GM19455 (cell line): Measurements from ENCODE around the gene PRKCE.
"Not testable (repeated sequence)": the region's sequence is repeated elsewhere in the genome, so short reads cannot be mapped to it uniquely, and the experiment has no call there.

Experiments
- ATAC-seq: cut with Tn5 transposase; IDR thresholded peaks from one replicate; pipeline ENCODE4 v1.9.1; 2021; ENCODE audit not compliant: unreplicated experiment

The PRKCE gene

GRCh38 chr2:46197672-46198071, 546.2 kb downstream of the PRKCE start:
- no peak for ATAC-seq

GRCh38 chr2:46198164-46198883, 546.8 kb downstream of the PRKCE start:
- ATAC-seq: no peak

GRCh38 chr2:46198966-46199365, 547.5 kb downstream of the PRKCE start:
- no peak for ATAC-seq

DNA sequence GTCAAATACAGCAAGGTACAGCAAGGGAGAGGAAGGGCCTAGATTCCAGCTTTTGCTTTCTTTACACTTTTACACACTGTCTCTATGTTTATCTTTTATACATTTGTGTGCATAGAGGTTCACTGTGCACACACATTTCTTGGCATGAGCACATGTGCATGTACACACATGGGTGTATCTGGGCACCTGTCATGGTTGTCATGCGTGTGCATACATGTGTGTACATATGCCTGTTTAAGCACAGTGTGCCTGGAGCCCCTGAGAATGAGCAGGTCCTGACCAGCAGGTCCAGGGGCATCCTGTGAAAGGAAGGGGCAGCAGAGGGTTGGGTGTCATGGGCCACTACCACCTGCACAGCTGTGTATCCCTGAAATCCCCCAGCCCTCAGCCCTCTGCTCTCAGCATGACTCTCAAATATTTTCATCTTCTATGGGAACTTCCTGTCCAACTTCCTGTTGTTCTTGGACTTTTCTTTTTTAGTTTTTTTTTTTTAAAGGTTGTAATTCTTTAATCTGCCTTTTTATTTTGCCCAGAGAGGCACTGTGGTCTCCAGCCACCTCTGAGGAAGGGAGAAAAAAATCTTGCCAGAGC, 548.7 kb downstream of the PRKCE start:
- ATAC-seq: no peak

DNA sequence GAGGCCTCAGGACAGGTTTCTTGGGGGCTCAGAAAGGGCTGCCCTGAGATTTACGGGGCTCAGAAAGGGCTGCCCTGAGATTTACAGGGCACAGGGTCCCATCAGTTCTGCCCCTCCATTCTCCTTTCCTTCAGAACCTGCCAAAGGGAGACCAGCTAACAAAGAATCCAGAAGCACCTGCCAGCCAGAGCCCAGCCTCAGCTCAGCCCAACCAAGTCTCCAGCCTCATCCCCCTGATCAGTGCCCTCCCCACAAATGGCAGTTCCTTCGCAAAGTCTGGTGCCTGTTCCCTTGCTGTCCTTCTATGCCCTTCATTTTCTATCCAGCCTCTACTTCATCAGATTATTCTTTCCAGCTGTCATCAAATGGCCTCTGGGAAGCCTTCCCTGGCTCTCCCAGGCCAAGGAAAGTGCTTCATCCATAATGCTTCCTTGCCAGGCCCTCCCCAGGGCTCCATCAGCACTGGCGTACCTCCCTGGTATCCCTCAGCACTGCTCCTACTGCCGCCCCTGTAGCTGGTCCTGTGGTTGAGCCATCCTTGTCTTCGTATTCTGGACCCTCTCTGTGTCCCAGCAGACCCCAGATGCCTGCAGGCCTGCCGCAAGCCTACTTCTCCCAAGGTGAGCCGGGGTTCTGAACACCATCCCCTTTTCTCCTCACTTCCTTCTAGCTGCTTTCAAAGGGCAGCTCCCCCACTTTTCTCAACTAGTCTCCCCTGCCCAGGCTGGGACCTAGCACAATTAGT, 549.6 kb downstream of the PRKCE start:
- ATAC-seq: no peak

DNA sequence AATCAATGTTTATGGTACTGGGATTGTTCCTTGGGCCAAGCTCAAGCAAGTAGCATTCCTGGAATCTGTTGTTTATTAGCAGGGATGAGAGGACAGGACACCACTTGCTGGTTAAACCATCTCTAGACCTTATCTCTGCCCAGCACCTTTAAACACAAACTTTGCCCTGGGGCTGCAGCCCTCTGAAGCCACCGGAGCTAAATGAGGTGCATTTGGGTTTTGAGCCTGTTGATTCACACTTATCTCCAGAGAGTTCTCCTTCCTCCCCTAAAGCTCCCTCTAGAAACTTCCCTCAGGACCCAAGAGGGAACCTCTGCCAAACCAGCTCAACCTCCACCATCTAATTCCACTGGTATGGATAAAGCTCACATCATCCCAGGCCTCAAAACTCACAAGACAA, 551.0 kb downstream of the PRKCE start:
- ATAC-seq: no peak

GRCh38 chr2:46202987-46203386, 551.5 kb downstream of the PRKCE start:
- ATAC-seq: no peak

GRCh38 chr2:46203636-46204035, 552.2 kb downstream of the PRKCE start:
- ATAC-seq: not testable (repeated sequence)

DNA sequence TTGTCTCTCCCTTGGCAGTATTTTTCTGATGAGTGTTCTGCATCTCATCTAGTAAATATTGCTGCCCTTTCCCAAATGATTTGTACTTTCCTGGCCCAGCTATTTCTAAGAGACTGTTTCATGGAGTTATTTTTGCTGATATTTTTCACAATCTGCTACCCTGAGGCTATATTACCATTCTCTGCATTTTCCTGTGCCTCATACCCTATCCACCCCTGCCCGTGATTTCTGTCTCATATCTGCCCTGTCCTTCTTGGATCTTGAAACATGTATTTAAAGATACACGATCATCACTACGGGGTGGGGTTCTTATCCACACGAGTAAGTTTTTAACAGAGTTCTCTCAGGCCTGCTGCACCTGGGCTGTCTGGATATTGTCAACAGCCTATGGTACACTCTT, 556.1 kb downstream of the PRKCE start:
- ATAC-seq: no peak

DNA sequence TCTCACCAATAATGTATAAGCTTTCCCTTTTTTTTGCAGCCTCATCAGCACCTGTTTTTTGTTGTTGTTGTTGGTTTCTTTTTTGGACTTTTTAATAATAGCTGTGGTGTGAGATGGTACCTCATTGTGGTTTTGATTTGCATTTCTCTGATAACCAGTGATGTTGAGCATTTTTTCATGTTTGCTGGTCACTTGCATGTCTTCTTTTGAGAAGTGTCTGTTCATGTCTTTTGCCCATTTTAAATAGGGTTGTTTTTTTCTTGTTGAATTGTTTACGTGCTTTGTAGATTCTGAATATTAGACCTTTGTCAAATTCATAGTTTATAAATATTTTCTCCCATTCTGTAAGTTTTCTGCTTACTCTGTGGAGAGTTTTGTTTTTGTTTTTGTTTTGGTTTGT, 557.3 kb downstream of the PRKCE start:
- no peak for ATAC-seq

GRCh38 chr2:46210063-46210462, 558.6 kb downstream of the PRKCE start:
- ATAC-seq: no peak

- ATAC-seq: no peak
These were observed 560.0 kb downstream of the PRKCE start for GRCh38 chr2:46211461-46211860.

DNA sequence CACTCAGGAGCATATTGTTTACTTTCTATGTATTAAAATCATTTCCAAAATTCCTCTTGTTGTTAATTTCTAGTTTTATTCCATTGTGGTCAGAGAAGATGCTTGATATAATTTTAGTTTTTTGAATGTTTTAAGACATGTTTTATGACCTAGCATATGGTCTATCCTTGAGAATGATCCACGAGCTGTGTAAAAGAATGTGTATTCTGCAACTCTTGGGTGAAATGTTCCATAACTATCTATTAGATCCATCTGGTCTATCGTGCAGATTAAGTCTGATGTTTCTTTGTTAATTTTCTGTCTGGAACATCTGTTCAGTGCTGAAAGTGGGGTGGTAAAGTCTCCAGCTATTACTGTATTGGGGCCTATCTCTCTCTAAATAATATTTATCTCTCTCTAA, 562.4 kb downstream of the PRKCE start:
- ATAC-seq: no peak

DNA sequence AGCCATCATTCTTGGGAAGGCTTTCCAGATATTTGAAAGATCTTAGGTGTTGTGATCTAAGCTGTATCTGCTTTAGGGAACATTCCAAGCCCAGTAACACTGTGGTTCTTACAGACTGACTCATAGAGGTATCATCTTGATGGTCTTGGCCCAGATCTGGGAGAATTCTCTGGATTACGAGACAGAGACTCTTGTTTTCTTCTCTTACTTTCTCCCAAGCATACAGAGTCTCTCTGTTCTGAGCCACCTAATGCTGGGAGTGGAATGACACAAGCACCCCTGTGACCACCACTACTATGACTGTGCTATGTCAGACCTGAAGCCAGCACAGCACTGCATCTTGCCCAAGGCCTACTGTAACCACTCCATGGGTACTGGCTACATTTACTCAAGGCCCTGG, 564.7 kb downstream of the PRKCE start:
- no peak for ATAC-seq

- not testable (repeated sequence) for ATAC-seq
These were observed 572.0 kb downstream of the PRKCE start for GRCh38 chr2:46223514-46223913.

DNA sequence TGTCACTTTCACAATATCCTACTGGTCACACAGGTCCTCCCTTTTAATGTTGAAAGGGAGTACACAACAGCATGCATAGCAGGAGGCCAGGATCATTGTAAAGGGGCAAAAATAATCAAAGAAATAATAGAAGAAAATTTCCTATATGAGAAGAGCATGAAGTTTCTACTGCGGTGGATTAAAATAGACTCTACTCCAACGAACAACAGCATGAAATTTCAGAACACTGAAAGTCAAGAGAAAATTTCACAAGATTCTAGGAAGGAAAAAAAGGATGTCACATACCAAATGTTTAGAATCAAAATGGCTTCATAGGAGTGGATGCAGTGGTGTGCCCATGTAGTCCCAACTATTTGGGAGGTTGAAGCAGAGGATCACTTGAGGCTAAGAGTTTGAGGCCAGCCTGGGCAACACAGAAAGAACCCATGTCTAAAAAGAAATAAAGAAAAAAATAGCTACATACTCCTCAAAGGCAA, 573.7 kb downstream of the PRKCE start:
- ATAC-seq: no peak

- no peak for ATAC-seq
These were observed 574.3 kb downstream of the PRKCE start for GRCh38 chr2:46225730-46226129.

DNA sequence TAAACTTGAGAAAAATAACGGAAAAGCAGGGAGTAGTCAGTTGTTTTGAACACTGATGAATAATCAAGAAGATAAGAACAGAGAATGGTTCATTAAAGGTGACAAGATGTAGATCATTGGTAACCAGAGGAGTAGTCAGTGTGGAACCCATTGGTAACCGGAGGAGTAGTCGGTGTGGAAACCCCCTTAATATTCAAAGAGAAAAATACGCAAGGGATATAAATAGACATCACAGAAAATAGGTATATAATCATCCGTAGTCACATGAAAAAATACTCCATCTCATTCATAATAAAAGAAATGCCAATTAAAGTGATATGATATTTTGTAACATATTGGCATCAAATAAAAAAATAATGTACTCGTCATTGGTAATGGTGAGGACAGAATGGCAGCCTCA, 575.1 kb downstream of the PRKCE start:
- ATAC-seq: no peak

- no peak for ATAC-seq
These were observed 575.5 kb downstream of the PRKCE start for GRCh38 chr2:46227022-46227421.

- ATAC-seq: no peak
These were observed 576.3 kb downstream of the PRKCE start for GRCh38 chr2:46227674-46228289.
